Activated naive CD8-positive, alpha-beta T cell treated with anti-CD3 and anti-CD28 coated beads for 36 hours (primary cell): ENCODE measurements around the gene NAA25. TPM values are rescaled to one million over a fixed set of nuclear protein-coding genes. Genes with fewer than 3 reads are reported as not detected.
"Not testable (repeated sequence)": the region's sequence is repeated elsewhere in the genome, so short reads cannot be mapped to it uniquely, and the experiment has no call there.

Experiments used
- DNase-seq: peaks from one replicate; pipeline ENCODE4 v3.0.0; 2021
- H3K27ac Mint-ChIP-seq: one replicate; pipeline ENCODE4 v1.8.0; 2022; ENCODE audit warnings: mild to moderate bottlenecking, moderate library complexity, mixed read lengths
- H3K27me3 Mint-ChIP-seq: one replicate; pipeline ENCODE4 v1.8.0; 2022; ENCODE audit warnings: mild to moderate bottlenecking, mixed read lengths
- H3K36me3 Mint-ChIP-seq: one replicate; pipeline ENCODE4 v1.8.0; 2021; ENCODE audit warnings: mild to moderate bottlenecking, mixed read lengths
- H3K4me1 Mint-ChIP-seq: one replicate; pipeline ENCODE4 v1.8.0; 2021; ENCODE audit warnings: mixed read lengths
- H3K4me3 Mint-ChIP-seq: one replicate; pipeline ENCODE4 v1.8.0; 2022; ENCODE audit warnings: mild to moderate bottlenecking, moderate library complexity, mixed read lengths
- H3K9me3 Mint-ChIP-seq: one replicate; pipeline ENCODE4 v1.8.0; 2022; ENCODE audit warnings: mixed read lengths
- total RNA-seq, 2 experiments: library from RNA; stranded (reverse); gene quantifications; one replicate each; pipeline ENCODE4 v1.2.3, GENCODE V29; 2021

Gene NAA25
- total RNA-seq, 2 experiments from 2014 or later = 51.3 to 54.9 TPM

DNA sequence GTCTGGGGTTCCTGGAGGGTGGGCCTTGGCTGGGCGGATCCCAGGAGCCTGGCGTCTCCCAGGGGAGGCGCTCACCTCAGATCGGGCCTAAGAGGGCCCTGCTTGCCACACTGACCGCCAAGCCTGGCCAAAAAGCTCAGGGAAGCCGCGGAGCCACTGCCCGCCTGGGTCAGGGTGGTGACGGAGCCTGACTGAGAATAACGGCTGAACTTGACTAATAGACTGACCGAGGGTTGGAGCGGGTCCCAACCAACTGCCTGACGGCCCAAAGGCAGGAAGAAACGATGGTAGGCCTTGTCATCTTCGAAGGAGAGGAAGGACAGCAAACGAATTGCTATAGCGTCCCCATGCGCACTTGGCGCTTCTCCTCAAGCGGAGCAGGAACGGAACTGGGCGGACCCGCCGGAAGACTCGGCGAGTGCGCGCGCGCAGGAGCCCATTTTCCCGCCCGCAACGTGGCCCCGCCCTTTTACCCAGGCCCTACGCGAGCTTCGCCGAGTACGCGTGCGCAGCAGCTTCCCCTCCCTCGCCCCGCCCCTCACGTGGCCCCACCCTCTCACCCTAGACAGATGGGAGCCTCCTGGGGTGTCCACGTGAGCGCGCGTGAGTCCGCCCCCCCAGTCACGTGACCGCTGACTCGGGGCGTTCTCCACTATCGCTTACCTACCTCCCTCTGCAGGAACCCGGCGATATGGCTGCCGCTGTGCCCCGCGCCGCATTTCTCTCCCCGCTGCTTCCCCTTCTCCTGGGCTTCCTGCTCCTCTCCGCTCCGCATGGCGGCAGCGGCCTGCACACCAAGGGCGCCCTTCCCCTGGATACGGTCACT lies 95.6 kb downstream of the NAA25 start, which contains the start of the genes ERP29 and TMEM116:
ERP29 (plus strand) TSS at position 652 of the 826 bp plus-strand sequence; CDS start at position 692, 40 bp downstream.
TMEM116 (minus strand) TSS at position 391 of the 826 bp plus-strand sequence. CDS start 7,895 bp downstream, outside the sequence.
- peak; percentile 99 for DNase-seq
- H3K4me1 Mint-ChIP-seq = peaks cover 38% of the 10 kb centered on the region
- peak within 1 kb of the TSS; percentile 88 for H3K4me3 Mint-ChIP-seq
- peak within 1 kb of the TSS; percentile 96 for H3K27ac Mint-ChIP-seq
- H3K9me3 Mint-ChIP-seq = peaks cover 12% of the 10 kb centered on the region
- no peaks in the 10 kb centered on the region for H3K27me3 Mint-ChIP-seq
- peaks cover 44% of the 10 kb centered on the region for H3K36me3 Mint-ChIP-seq

DNA sequence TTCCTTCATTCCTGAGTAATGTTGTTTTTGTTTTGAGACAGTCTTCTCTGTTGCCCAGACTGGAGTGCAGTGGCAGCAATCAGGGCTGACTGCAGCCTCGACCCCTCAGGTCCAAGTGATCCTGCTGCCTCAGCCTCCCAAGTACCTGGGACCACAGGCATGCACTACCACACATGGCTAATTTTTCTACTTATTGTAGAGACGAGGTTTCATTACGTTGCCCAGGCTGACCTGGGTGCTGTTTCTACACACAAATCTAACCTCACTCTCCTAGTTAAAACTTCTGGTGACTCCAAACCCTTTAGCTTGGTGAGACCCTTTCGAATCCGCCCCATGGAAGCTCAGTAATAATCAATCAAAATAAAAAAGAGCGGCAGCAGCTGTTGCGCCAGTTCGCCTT lies 96.9 kb downstream of the NAA25 start:
- peak overlapping the region; percentile 96 for H3K27ac Mint-ChIP-seq
- H3K4me3 Mint-ChIP-seq = peak overlapping the region; percentile 88
- H3K4me1 Mint-ChIP-seq = peaks cover 35% of the 10 kb centered on the region
- H3K36me3 Mint-ChIP-seq = peaks cover 43% of the 10 kb centered on the region
- peaks cover 12% of the 10 kb centered on the region for H3K9me3 Mint-ChIP-seq
- no peak for DNase-seq
- no peaks in the 10 kb centered on the region for H3K27me3 Mint-ChIP-seq

DNA sequence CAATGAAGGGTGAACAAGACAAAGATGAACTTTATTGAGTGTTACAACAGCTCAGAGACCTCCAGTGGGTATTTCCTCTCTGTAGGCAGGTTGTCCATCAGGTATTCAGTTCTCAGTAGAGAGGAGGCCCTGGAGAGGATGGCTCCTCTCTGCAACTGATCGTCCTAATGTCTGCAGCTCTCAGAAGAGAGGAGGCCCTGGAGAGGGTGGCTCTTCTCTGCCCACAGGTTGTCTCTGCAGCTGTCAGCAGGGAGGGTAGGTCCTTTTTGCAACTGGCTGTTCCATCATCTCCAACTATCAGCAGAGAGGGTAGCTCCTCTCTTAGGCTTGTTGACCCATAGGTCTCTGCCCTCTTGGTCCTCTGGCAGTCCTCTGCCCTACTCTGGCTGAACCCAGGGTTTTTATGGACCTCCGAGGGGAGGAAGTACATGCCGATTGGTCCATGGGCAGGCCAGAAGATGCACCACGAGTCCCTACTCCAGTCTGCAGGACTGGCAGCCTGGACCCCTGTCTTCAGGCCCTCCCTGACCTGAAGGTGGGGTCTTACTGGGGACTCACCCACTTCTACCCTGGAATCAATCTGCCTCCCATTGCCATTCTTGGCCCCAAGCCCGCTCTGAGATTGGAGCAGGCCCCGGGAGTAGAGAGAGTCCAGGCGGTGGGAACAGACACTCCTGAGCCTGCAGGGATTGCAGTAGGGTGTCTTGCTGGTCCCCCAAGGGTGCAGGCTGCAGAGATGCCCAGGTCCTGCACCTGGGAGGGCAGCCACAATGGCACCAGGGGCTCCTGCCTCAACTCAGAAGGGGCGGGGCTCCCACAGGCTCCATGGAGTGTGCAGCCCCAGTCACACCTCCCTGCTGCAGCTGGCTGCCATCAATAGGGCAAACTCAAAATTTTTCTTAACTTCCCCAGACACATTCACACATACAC lies 97.9 kb downstream of the NAA25 start:
- peaks cover 7% of the 10 kb centered on the region for H3K9me3 Mint-ChIP-seq
- H3K36me3 Mint-ChIP-seq = peaks cover 34% of the 10 kb centered on the region
- no peak for DNase-seq
- peak overlapping the region; percentile 96 for H3K27ac Mint-ChIP-seq
- H3K4me3 Mint-ChIP-seq = peak overlapping the region; percentile 88
- no peaks in the 10 kb centered on the region for H3K27me3 Mint-ChIP-seq
- peaks cover 38% of the 10 kb centered on the region for H3K4me1 Mint-ChIP-seq

DNA sequence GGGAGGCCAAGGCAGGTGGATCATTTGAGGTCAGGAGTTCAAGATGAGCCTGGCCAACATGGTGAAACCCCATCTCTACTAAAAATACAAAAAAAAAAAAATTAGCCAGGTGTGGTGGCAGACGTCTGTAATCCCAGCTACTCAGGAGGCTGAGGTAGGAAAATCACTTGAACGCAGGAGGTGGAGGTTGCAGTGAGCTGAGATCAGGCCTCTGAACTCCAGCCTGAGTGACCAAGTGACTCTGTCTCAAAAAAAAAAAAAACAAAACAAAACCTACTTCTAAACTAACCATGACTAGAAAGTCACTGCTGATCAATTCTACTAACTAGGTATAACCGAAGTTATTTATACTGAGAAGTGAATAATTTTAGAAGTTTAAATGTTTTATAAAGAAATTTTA lies 99.0 kb downstream of the NAA25 start:
- not testable (repeated sequence) for DNase-seq, H3K4me3 Mint-ChIP-seq, H3K27ac Mint-ChIP-seq, H3K9me3 Mint-ChIP-seq, H3K27me3 Mint-ChIP-seq
- H3K4me1 Mint-ChIP-seq = peaks cover 37% of the 10 kb centered on the region
- H3K36me3 Mint-ChIP-seq = peaks cover 27% of the 10 kb centered on the region

DNA sequence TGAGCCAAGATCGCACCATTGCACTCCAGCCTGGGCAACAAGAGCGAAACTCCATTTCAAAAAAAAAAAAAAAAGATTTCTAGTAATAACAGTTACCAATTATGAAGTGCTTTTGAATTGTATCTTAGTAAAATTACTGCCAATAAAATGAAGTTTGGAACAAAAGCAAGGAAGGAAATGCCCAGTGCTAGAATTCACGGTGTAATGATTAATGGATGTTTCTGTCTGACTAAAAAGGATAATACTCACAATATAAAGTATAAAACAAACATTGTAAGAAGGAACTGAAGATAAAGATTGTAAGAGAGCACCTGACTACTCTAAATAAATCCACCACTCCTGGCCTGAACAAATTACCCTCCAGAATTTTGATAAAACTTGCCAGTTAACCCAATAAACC lies 99.7 kb downstream of the NAA25 start:
- Mint-ChIP-seq H3K27ac (peak overlapping the region; percentile 16), H3K27me3 (no peaks in the 10 kb centered on the region), H3K4me3 (no peak overlapping the region), H3K9me3 (peaks cover 5% of the 10 kb centered on the region), H3K4me1 (peaks cover 33% of the 10 kb centered on the region), H3K36me3 (peaks cover 23% of the 10 kb centered on the region)
- DNase-seq = no peak

DNA sequence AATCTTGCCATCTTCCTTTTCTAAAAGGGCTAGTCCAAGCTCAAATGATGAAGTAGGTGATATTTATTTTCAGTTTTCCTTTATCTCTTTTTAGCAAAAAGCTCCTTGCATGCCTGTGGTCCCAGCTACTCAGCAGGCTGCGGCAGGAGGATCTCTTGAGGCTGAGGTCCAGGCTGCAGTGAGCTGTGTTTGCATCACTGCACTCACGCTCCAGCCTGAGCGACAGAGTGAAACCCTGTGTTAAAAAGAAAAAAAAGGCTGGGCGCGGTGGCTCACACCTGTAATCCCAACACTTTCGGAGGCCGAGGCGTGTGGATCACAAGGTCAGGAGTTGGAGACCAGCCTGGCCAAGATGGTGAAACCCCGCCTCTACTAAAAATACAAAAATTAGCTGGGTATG lies 100.6 kb downstream of the NAA25 start:
- Mint-ChIP-seq H3K9me3 (peaks cover 5% of the 10 kb centered on the region), H3K4me1 (peaks cover 34% of the 10 kb centered on the region), H3K27me3 (no peaks in the 10 kb centered on the region), H3K4me3 (no peak overlapping the region), H3K27ac (peak overlapping the region; percentile 25), H3K36me3 (peaks cover 28% of the 10 kb centered on the region)
- no peak for DNase-seq

DNA sequence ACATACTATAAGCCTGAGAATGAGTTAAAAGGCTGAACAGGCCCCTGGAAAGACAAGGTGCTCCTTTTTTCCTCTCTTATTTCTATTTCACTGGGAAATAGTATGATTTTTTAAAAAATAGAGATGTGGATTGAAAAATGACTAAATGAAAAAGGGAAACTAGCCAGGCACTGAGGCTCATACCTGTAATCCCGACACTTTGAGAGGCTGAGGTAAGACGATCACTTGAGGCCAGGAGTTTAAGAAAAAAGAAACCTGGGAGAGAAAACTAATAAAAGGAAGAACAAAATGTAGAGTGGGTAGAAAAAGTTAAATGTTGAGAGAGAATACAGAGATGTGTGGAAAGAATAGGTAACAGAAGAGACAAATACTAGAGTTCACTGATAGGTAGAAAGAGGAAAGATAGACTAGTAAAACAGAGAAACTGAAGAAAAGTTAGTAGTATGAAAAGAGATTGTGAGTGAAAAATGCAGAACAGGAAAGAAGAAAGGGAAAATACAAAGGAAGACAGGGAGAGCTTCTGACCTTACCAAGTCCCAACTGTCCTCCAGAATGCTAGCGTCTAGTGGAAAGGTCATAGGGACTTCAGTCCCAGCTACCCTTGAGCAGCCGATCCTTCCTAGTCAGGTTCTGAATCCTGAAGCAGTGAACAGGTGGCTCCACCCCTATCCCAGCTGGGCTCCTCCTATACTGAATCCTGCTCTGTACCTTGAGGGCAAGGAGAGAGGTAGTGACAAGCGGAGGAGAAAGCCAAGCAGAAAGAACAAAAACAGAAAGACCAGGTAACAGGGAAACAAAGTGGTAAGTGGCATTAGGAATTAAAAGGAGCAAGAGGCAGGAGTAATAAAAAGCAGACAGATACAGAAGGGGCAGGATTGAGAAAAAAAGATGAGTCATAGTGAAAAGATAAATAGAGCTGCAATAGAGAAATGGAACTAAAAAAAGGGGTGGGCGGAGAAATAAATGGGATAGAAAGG lies 102.9 kb downstream of the NAA25 start:
- peaks cover 44% of the 10 kb centered on the region for H3K4me1 Mint-ChIP-seq
- H3K4me3 Mint-ChIP-seq = no peak overlapping the region

DNA sequence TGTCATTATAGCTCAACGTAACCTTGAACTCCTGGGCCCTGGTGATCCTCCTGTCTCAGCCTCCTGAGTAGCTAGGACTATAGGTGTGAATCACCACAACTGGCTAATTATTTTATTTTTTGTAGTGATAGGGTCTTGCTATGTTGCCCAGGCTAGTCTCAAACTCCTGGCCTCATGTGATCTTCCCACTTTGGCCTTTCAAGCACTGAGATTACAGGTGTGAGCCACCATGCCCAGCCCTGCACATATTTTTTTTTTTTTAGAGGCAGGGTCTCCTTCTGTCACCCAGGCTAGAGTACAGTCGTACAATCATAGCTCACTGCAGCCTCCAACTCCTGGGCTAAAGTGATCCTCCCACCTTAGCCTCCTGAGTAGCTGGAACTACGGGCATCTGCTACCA lies 104.5 kb downstream of the NAA25 start:
- H3K4me3 Mint-ChIP-seq = no peak overlapping the region

More for the DNA sequence above, 102.9 kb downstream of the NAA25 start:
- DNase-seq = no peak
- H3K9me3 Mint-ChIP-seq = no peaks in the 10 kb centered on the region
- H3K27me3 Mint-ChIP-seq = no peaks in the 10 kb centered on the region
- peak overlapping the region; percentile 18 for H3K27ac Mint-ChIP-seq
- H3K36me3 Mint-ChIP-seq = peaks cover 17% of the 10 kb centered on the region

DNA sequence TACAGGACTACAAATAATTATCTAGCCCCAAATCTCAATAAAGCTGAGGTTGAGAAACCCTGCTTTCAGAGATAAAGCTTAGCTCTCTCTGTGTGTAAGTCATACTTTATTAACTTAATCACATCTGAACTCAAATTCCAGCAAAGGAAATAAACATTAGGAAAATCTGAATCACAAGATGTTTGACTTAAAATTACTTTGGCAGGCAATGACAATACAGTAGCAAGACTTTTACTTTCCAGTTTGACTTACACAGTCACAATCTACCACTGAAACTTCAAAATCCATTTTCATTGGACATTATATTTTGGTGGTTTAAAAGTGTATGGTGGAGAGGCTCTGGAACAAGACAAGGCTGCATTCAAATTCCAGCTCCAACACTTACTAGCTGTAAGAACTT lies 107.0 kb downstream of the NAA25 start:
- peaks cover 54% of the 10 kb centered on the region for H3K4me1 Mint-ChIP-seq
- H3K27me3 Mint-ChIP-seq = no peaks in the 10 kb centered on the region
- H3K4me3 Mint-ChIP-seq = peak overlapping the region; percentile 38
- H3K27ac Mint-ChIP-seq = peak overlapping the region; percentile 87
- no peaks in the 10 kb centered on the region for H3K9me3 Mint-ChIP-seq
- no peak for DNase-seq
- H3K36me3 Mint-ChIP-seq = peaks cover 9% of the 10 kb centered on the region

More for the DNA sequence above, 104.5 kb downstream of the NAA25 start:
- no peak for DNase-seq
- H3K27me3 Mint-ChIP-seq = no peaks in the 10 kb centered on the region
- peaks cover 49% of the 10 kb centered on the region for H3K4me1 Mint-ChIP-seq
- H3K9me3 Mint-ChIP-seq = no peaks in the 10 kb centered on the region
- H3K36me3 Mint-ChIP-seq = peaks cover 9% of the 10 kb centered on the region
- no peak overlapping the region for H3K27ac Mint-ChIP-seq

DNA sequence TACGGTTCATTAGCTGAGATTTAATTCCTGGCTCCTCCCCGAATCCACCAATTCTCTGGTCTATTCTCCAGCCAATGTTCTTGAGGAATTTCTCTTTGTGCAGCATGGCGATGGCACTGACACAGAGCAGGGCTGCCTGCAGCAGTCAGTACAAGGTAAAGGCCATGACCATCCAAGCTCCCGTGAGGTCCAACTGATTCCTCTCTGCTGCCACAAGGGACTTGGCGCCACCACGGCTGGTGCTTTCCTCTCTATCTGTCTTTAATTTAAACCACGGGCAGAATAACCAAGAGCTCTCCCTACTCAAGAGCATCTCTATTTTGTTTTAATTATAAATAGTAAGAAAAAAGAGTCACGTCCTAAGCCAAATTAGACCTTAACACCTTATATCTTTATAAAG lies 107.8 kb downstream of the NAA25 start:
- Mint-ChIP-seq H3K27me3 (no peaks in the 10 kb centered on the region), H3K27ac (peak overlapping the region; percentile 87), H3K9me3 (no peaks in the 10 kb centered on the region), H3K4me3 (no peak overlapping the region), H3K36me3 (peaks cover 9% of the 10 kb centered on the region), H3K4me1 (peaks cover 52% of the 10 kb centered on the region)
- DNase-seq = no peak

DNA sequence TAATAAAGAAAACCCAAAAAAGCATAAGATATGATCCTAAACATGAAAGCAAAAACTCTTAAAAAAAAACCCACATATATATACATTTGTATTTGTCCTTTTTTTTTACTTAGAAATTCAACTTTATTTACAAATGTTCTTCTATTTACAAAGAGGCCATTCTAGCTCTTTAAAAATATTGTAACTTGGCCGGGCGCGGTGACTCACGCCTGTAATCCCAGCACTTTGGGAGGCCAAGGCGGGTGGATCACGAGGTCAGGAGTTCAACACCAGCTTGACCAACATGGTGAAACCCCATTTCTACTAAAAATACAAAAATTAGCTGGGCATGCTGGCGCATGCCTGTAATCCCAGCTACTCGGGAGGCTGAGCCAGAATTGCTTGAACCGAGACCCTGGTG lies 109.5 kb downstream of the NAA25 start:
- H3K36me3 Mint-ChIP-seq, H3K27ac Mint-ChIP-seq, H3K9me3 Mint-ChIP-seq, H3K4me3 Mint-ChIP-seq, DNase-seq, H3K27me3 Mint-ChIP-seq: not testable (repeated sequence)
- H3K4me1 Mint-ChIP-seq = peaks cover 60% of the 10 kb centered on the region

DNA sequence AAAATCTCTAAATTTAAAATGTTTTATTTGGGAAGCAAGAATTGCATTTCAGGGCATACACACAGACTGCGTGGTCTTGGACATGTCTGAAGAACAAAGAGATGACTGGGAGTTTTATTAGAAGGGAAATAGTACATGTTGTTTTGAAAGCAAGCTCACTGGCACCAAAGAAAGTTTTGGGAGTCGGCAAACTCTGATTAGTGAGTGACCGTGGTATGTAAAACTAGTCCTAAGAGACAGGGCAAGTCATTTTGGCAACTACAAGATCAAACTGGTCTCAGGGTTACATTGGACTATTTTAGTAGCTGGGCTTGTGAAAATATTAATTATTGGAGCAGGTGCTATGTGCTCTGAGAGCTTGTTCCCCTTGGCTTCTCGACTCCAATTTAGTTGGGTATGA lies 110.6 kb downstream of the NAA25 start:
- Mint-ChIP-seq H3K27ac (peak overlapping the region; percentile 17), H3K36me3 (peaks cover 4% of the 10 kb centered on the region), H3K4me3 (no peak overlapping the region), H3K9me3 (no peaks in the 10 kb centered on the region), H3K27me3 (no peaks in the 10 kb centered on the region), H3K4me1 (peaks cover 69% of the 10 kb centered on the region)
- DNase-seq = no peak

DNA sequence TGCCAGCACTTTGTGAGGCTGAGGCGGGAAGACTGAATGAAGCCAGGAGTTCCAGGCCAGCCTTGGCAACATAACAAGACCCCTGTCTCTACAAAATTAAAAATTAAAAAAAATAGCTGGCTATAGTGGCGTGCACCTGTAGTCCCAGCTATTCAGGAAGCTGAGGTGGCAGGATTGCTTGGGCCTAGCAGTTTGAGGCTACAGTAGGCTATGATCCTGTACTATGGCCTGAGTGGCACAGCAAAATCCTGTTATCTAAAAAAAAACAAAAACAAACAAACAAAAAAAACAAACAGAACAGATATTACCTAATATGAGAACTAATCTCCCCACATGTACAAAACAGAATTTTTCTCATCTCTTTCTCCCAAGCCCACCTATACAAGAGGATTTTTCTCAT lies 111.3 kb downstream of the NAA25 start:
- no peak overlapping the region for H3K27ac Mint-ChIP-seq
- peaks cover 70% of the 10 kb centered on the region for H3K4me1 Mint-ChIP-seq
- no peak for DNase-seq
- H3K36me3 Mint-ChIP-seq = no peaks in the 10 kb centered on the region
- no peak overlapping the region for H3K4me3 Mint-ChIP-seq
- no peaks in the 10 kb centered on the region for H3K9me3 Mint-ChIP-seq
- H3K27me3 Mint-ChIP-seq = no peaks in the 10 kb centered on the region

DNA sequence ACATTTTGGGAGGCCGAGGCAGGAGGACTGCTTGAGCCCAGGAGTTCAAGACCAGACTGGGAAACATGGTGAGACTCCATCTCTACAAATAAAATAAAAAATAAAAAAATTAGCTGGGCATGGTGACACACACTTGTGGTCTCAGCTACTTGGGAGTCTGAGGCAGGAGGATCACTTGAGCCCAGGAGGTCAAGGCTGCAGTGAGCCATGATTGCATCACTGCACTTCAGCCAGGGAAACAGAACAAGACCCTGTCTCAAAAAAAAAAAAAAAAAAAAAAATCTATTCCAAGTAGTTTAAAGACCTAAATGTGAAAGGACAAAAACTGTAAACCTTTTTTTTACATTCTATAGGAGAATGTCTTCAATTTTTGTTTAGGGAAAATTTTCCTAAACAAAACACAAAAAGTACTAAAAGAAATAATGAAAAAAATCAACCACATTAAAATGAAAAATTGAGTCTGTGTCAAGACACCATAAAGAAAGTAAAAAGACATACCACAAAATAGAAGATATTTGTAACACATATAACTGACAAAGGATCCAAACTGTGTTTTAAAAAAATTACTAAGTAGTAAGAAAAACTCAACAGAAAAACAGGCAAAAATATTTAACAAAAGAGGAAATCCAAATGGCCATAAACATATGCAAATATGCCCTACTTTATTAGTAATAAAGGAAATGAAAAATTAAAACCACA lies 112.7 kb downstream of the NAA25 start:
- Mint-ChIP-seq H3K36me3 (no peaks in the 10 kb centered on the region), H3K27ac (no peak overlapping the region), H3K4me1 (peaks cover 67% of the 10 kb centered on the region), H3K27me3 (no peaks in the 10 kb centered on the region), H3K9me3 (no peaks in the 10 kb centered on the region), H3K4me3 (no peak overlapping the region)
- no peak for DNase-seq
